ENCODE results near the gene ACP6.
"Not testable (repeated sequence)": the region's sequence is repeated elsewhere in the genome, so short reads cannot be mapped to it uniquely, and the experiment has no call there.

Gene ACP6

DNA sequence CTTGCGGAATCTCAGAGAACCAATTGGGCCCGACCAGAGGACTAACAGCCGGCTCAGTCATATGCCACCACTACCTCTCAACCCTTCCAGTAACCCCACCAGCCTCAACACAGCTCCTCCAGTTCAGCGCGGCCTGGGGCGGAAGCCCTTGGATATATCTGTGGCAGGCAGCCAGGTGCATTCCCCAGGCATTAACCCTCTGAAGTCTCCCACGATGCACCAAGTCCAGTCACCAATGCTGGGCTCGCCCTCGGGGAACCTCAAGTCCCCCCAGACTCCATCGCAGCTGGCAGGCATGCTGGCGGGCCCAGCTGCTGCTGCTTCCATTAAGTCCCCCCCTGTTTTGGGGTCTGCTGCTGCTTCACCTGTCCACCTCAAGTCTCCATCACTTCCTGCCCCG, 49.8 kb downstream of the ACP6 start:
- DNase-seq (ENCODE audit: low read depth): peak; percentile 63

DNA sequence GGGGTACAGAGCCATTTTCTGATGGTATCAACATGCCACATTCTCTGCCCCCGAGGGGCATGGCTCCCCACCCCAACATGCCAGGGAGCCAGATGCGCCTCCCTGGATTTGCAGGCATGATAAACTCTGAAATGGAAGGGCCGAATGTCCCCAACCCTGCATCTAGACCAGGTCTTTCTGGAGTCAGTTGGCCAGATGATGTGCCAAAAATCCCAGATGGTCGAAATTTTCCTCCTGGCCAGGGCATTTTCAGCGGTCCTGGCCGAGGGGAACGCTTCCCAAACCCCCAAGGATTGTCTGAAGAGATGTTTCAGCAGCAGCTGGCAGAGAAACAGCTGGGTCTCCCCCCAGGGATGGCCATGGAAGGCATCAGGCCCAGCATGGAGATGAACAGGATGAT, 50.6 kb downstream of the ACP6 start:
- DNase-seq (ENCODE audit: low read depth): no peak

DNA sequence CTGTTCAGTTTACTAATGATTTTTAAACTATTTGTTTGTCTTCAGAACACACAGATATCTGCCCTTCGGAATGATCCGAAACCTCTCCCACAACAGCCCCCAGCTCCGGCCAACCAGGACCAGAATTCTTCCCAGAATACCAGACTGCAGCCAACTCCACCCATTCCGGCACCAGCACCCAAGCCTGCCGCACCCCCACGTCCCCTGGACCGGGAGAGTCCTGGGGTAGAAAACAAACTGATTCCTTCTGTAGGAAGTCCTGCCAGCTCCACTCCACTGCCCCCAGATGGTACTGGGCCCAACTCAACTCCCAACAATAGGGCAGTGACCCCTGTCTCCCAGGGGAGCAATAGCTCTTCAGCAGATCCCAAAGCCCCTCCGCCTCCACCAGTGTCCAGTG, 51.6 kb downstream of the ACP6 start:
- DNase-seq (ENCODE audit: low read depth): no peak

DNA sequence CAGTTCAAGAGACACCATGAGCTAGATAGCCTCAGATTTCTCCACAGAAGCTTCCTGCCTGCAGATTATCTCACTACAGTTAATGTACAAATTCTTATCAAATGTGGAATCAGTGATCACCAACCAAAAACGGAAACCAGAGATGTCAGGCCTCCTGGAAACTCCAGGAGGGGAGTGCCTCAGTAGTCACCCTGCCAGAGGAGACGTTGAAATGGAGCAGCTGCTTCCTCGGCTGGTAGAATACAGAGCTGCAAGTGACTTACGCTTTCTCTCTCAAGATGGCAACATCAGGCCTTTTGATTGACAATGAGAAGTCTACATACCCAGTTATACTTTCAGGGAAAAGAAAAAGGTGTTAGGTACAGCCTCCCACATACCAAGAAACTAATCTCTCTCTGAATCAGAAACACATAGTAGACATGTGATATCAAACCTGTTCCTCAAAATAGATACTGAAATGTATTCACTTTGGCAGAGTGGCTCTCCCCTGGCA, 52.2 kb downstream of the ACP6 start:
- no peak for DNase-seq (ENCODE audit: low read depth)

GRCh38 chr1:147614966-147615365, 55.4 kb downstream of the ACP6 start:
- DNase-seq (ENCODE audit: low read depth): not testable (repeated sequence)

DNA sequence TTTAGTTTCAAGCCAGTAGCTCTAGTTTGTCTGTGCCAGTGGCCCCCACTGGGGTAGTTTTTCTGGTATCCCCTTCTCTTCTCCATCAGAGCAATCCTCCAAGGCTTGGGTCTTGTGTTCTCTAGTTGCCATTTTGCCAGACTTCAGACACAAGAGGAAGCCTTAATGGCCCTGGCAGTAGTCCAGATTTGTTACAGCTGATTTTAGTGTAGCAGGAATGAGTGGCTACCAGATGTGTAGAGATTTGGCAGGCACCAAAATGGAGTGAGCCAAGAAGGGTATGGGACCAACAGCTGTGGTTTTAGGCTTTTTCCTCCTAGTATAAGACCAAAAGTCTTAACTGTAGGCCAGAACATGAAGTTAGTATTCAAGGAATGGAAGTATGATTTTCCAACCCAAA, 56.8 kb downstream of the ACP6 start:
- DNase-seq (ENCODE audit: low read depth): no peak

- DNase-seq (ENCODE audit: low read depth): no peak
These were observed 58.0 kb downstream of the ACP6 start for GRCh38 chr1:147612366-147612765.

- no peak for DNase-seq (ENCODE audit: low read depth)
These were observed 58.7 kb downstream of the ACP6 start for GRCh38 chr1:147611586-147611985.

DNA sequence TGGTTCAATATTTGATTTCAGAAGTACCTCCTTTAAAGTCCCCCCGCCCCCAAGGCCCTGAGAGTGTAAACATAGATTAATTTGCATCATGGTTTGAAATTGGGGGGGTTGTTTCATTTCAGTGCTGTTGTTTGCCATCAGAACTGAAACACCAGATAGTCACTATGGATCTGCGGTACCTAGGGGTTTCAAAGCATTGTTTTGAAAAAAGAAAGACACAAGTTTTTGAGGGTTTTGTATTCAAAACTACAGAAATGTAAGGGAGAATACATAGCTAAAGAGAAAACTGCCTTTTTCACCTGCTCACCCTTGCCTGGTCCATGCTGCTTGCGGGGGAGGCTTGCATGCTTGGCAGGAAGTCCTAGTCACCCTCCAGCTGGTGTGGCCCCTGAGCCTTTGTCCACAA, 59.3 kb downstream of the ACP6 start:
- DNase-seq (ENCODE audit: low read depth): no peak

DNA sequence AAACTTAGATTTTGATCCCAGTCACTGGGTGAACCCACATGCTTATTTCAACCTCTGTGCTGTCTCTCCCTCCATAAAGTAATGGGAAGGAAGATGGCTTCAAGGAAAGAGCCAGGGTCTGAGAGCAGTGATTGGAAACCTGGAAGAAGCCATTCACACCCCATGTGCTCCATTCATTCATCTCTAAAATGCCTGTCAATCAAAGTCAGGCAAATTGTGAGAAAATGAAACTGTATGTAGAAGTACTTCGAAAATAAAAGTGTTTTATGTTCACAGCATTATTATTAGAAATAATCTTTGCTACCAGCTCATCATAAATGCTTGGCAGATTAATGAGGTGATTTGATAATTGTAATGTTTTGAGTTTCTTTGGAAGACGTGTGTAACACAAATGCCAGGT, 61.0 kb downstream of the ACP6 start:
- DNase-seq (ENCODE audit: low read depth): no peak

DNA sequence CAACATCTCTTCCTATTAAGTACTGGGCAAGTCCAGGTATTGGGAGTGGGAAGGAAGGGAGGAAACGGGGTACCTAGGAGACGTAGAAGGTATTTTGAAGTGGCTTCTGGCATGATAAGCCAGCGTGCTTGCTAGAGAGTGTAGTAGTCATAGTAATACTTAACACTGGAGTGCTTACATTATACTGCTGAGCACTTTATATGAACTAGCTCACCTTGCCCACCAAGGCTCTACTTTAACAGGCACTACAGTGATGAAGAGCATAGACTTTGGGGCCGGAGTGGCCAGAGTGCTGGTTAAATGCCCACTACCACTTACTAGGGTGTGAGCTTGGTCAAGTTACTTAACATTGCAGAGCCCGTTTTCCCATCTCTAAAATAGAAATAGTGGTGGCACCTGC, 61.7 kb downstream of the ACP6 start:
- no peak for DNase-seq (ENCODE audit: low read depth)

DNA sequence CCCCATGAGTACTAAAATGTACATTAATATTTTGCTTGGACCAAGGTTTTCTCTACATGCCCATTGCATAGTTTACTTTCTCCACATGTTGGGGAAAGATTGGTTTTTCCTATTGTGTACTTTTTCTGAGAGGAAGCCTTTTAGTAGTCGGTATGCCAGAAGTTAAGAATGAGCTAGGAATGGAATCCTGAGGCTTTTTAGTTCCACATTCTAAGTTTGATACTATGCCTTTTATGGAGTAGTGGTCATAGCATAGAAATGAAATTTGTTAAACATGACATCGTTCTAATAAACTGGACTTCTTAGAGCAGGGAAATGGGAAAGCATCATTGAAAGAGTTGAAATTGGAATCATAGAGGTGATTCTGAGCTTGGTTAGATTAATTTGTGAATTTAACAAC, 64.7 kb downstream of the ACP6 start:
- peak; percentile 13 for DNase-seq (ENCODE audit: low read depth)

- DNase-seq (ENCODE audit: low read depth): no peak
These were observed 66.3 kb downstream of the ACP6 start for GRCh38 chr1:147603986-147604385.

- peak; percentile 35 for DNase-seq (ENCODE audit: low read depth)
These were observed 69.9 kb downstream of the ACP6 start for GRCh38 chr1:147600119-147601111.

- peak; percentile 97 for DNase-seq (ENCODE audit: low read depth)
These were observed 70.8 kb downstream of the ACP6 start for GRCh38 chr1:147599362-147600118.

DNA sequence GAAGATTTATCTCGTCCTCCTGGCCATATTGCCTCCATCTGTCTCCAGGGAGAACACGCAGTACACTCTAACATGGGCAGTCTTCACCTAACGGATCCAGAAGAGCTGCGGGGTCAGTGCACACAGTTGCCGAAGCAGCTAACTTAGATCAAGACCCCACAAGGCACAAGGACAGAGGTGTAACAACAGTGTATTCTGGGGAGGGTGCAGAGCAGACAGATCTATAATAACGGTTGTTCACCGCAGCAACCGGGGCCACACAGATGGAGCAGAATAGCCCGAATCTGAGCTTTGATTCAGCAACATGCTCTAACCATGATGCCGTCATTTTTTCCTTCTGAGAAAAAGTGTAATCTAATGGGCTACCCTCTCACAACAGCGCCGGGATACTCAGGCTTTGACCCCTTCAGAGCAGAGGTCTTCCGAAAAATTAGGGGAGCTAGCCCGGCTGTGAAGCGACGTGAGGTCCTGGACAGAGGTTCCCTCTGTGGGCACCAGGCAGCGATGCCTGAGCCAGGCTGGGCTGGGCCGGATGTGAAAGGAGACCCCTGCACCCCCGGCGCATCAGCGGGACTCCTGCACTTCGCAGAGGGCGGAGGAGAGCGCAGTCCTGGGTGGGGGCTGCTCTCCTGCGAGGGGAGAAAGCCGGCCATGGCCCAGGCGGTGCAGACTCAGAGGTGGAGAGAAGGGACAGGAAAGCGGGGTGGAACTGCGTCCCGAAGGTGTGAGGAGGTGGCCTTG, 71.5 kb downstream of the ACP6 start:
- peak; percentile 26 for DNase-seq (ENCODE audit: low read depth)

GRCh38 chr1:147597010-147597409, 73.3 kb downstream of the ACP6 start:
- no peak for DNase-seq (ENCODE audit: low read depth)
